ENCODE measurements around the gene PPIL1. TPM values are rescaled to one million over a fixed set of nuclear protein-coding genes. Genes with fewer than 3 reads are reported as not detected.

Gene PPIL1
- total and polyA plus RNA-seq, 2 of the 8 experiments (the other 6 are each of a cell fraction or from before 2014, with no cell fraction given) = 83.7 to 86.5 TPM

- no peak overlapping the region for H3K4me2 ChIP-seq (ENCODE audit: insufficient read depth in 1 of 2, low read depth in 2 of 2, low read length in 2 of 2)
- no peaks in the 10 kb centered on the region for H3K79me2 ChIP-seq (ENCODE audit: control insufficient read depth in 1 of 2, insufficient read depth in 2 of 2, low read length in 2 of 2)
- POLR2A ChIA-PET (ENCODE audit: partially characterized antibody) = interaction anchor here (0.6 kb wide), 1 partner anchor 248 kb away, joined by 3 read pairs; no protein-coding TSS in a partner anchor
- no peaks in the 10 kb centered on the region; the same call in 1 of the 2 replicates for H3K79me1 ChIP-seq (ENCODE audit: low read depth, low read length)
- DNase-seq (ENCODE audit: low read depth in 1 of 2, low spot score in 2 of 2) (no peak), FAIRE-seq (no peak)
- no peaks in the 10 kb centered on the region for H4K20me1 ChIP-seq (replicated peaks in 1 of 2; ENCODE audit: control insufficient read depth in 1 of 2, insufficient read depth in 2 of 2, low read length in 2 of 2)
- no peaks in the 10 kb centered on the region for H3K23me2 ChIP-seq (ENCODE audit: low read depth, low read length)
- TF ChIP-seq ATF2 (IDR thresholded peaks at IDR 0.05; ENCODE audit: low read length) (no peak), SAP30 (IDR thresholded peaks at IDR 0.05; ENCODE audit: insufficient read depth, insufficient replicate concordance, low read length) (no peak)
- no peak overlapping the region for H3K56ac ChIP-seq (replicated peaks; ENCODE audit: insufficient read length, low read depth, low read length)
- H3K18ac ChIP-seq (ENCODE audit: extremely low read depth, low read length) = no peak overlapping the region
- no peak overlapping the region for H3K27ac ChIP-seq (ENCODE audit: low read depth, low read length)
- H3K9ac ChIP-seq (replicated peaks in 1 of 4; ENCODE audit: extremely low read depth in 1 of 4, low read depth in 3 of 4, low read length in 3 of 4) = no peak overlapping the region
- WGBS, 2 experiments (ENCODE audit: extremely low coverage in 1 of 2, insufficient coverage in 1 of 2, insufficient read length in 1 of 2, insufficient replicate concordance in 2 of 2, low coverage in 1 of 2, low lambda C conversion rate in 2 of 2, missing lambda C conversion rate in 1 of 2) = 88% methylated on average over 19 of the region's 19 CpGs; no CpG with 5 or more reads in 1 of the 2 experiments
- no peak overlapping the region for H2BK20ac ChIP-seq (ENCODE audit: low read length)
- H3K4me1 ChIP-seq (replicated peaks in 1 of 4; ENCODE audit: control insufficient read depth in 3 of 4, insufficient read depth in 4 of 4, low read length in 3 of 4) = no peaks in the 10 kb centered on the region; a peak in 1 of 7 replicates
- no peak overlapping the region for H2BK120ac ChIP-seq (replicated peaks; ENCODE audit: low read depth, low read length)
- H3K27me3 ChIP-seq (replicated peaks in 1 of 4; ENCODE audit: control insufficient read depth in 3 of 4, extremely low read depth in 1 of 4, insufficient read depth in 3 of 4, low read length in 3 of 4) = no peaks in the 10 kb centered on the region; a peak in 1 of 7 replicates
- no peak overlapping the region for H4K5ac ChIP-seq (ENCODE audit: insufficient read length, low read depth, low read length)
- no peak overlapping the region for H2BK5ac ChIP-seq (ENCODE audit: low read depth, low read length)
- H3K4ac ChIP-seq (replicated peaks; ENCODE audit: insufficient read length, low read depth, low read length) = no peak overlapping the region
- CTCF ChIA-PET (ENCODE audit: partially characterized antibody) = interaction anchor here (0.6 to 14.1 kb wide), 6 partner anchors 10 to 144 kb away, joined by 3 to 121 read pairs (median 7); no protein-coding TSS in a partner anchor
- H2AFZ ChIP-seq (ENCODE audit: low read length) = no peak overlapping the region; the same call in 1 of the 2 replicates
- H3K4me3 ChIP-seq (ENCODE audit: extremely low read depth in 1 of 4, insufficient read depth in 2 of 4, low read depth in 3 of 4, low read length in 4 of 4) = no peak overlapping the region
- no peaks in the 10 kb centered on the region for H3K36me3 ChIP-seq (ENCODE audit: control insufficient read depth in 2 of 4, insufficient read depth in 4 of 4, low read length in 3 of 4)
- no peak overlapping the region for H3K23ac ChIP-seq (ENCODE audit: insufficient read length)
- H3K14ac ChIP-seq (ENCODE audit: insufficient read length) = no peak overlapping the region
- H2BK12ac ChIP-seq (ENCODE audit: low read depth, low read length) = peak overlapping the region; percentile 39; the same call in 1 of the 2 replicates
- H4K8ac ChIP-seq (ENCODE audit: extremely low read depth, insufficient read depth, low read length) = no peak overlapping the region
- H4K91ac ChIP-seq (replicated peaks; ENCODE audit: insufficient read length, low read length) = no peak overlapping the region
- H3K9me3 ChIP-seq (ENCODE audit: insufficient read depth in 2 of 2, low read depth in 1 of 2, low read length in 1 of 2) = no peaks in the 10 kb centered on the region
- H2AK5ac ChIP-seq (ENCODE audit: low read depth, low read length) = no peak overlapping the region
- no peak overlapping the region for H2BK15ac ChIP-seq (ENCODE audit: low read length)
These were observed 47.1 kb downstream of the PPIL1 start for GRCh38 chr6:36827261-36828079.
